Stimulated activated CD8-positive, alpha-beta memory T cell treated with anti-CD3 and anti-CD28 coated beads, Interleukin-7, amount 100 ng/mL, for 1 hour (primary cell): ENCODE results near the gene FAM149A.

ENCODE experiments used
- DNase-seq, 2 donors: peaks; one replicate each; pipeline ENCODE4 v3.0.0-alpha.2; 2020; ENCODE audit warnings: low read depth in 2 of 2

Gene FAM149A

DNA sequence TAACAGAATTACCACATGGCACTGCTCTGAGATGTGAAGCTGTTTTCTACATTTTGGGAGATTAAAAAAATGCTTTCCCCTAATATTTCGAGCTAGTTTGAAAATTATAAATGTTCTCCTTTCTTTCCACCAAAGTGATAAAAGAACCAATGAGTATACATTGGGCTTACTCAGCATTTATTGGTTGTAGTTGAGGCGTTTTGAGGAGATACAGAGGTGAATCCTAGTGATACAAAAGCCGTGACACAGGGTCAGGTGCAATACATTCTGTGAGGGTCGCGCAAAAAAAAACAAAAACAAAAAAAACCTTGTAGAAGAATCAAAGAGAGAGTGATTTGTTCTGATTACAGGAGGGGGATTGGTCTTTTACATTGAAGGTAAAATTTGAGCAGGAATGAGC is 54.5 kb downstream of the FAM149A start:
- DNase-seq = no peak

DNA sequence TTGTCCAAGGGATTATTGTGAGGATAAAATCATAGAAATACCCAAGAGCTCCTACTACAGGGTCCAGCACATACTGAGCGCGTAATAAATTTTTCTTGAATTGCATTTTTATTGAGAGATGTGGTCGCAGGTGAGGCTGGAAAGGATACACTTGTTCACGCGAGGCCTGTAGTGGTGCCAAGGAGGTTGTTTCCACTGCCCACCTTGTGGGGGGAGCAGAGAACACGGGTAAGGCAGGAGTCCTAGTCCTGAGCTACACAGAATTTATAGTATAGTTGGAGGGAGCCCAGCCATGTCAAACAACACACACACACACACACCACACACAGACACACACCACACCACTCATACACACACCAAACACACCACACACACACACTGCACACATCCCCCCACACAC is 55.1 kb downstream of the FAM149A start:
- DNase-seq = no peak

DNA sequence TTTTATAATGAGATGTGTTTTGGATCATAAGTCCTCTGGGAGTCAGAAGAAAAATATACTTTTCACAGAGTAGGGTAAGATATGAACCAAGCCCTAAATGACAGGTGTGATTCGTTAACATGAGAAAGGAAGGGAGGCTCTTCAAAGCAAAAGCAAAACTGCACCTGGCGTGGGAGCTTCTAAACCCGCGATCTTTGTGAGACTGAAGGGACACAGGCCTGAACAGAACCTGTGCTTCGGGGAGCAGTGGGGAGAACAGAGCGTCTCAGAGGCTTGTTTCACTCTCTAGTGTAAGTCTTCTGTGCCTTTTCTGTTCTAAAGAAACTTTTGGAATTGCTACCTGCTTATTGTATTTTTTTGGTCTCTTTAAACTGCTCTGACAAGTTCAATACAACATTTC is 56.6 kb downstream of the FAM149A start:
- DNase-seq = no peak

DNA sequence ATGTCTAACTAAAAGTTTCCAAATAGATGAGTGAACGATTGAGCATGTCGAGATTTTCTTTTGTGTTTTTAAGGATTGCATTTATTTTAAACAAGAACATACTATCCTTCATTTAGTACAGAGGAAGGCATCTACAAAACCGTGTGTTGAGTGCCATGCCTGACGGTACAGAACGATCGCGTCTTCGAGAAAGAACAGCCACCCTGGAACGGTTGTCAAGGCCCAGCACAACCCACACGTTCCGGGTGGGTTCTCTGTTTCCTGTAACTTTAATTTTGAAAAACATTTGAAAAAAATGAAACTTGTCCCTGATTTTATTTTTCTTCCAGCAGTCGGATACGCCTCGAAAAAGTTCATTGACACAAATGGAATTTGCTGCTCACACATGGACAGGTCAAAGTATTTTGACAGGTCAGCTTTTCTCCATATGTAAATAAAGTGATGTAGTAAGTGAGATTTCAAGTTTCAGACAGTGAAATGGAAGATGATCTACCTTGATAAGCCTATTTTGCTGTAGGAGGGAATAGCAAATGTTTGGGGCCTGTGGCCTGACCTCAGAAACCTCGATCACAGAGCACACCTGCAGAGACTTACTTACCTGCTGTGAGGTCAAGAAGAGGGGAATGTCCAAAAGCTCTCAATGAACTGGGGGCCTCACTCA is 62.5 kb downstream of the FAM149A start:
- no peak for DNase-seq

DNA sequence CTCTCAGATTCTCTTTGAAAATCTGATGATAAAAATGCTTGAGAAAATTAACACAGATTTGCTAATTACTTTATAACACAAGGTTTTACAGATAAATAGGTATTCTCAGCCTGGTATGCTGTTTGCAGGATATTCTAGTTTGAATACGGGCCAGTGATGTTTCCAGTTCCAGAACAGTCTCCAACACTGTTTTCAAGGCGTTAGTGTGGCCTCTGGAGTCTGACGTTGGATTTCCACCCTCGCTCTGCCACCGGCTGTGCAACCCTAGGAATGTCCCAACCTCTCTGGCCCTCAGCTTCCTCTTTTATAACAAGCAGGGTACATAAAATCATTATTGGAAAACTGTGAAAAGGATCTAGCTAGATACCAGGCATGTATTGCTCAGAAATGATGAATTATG is 63.1 kb downstream of the FAM149A start:
- no peak for DNase-seq

DNA sequence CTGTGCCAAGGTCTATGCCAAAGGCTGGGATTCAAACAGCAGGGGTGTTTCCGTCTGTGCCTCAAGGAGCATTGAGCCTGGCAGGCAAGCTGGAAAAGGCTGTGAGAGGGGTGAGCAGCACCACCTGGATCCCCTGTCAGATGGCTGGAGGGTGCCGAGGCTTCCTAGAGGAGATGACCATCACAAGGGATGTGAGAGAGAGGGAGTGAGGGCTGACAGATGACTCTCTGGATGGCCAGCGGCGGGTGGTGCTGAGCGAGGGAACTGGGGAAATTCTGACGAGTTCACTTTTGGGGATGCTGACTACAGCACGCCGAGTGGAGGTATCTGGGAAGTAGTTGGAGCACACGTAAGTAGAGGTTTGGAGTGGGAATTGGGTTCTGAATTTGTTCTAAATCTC is 64.2 kb downstream of the FAM149A start:
- no peak for DNase-seq

DNA sequence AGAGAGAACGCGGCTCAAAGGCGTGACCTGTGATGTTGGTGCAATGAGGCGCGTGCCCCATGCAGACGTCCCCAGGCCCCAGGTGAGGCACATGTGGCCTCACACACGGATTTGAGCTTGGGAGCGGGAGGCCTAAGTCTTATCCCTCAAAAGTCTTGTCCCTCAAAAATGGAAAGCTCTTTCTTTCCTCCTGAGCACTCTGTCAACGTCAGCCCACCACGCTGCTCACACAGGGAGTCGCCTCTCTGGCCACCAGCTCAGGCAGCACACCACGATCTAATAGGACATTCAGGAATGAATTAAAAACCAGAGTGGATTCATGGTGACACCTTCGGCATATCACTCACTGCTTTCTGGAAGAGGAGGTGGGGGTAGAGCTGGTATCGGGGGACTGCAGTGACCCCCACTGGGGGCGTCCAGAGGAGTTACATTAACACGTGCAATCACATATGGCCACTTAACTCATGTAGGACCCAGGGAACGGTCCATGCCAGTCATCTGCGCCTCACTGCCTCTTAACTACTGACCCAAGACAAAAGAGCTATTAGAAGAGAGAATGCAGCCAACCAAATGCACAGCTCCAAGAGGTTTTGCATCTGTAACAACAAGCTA is 64.9 kb downstream of the FAM149A start:
- no peak for DNase-seq

DNA sequence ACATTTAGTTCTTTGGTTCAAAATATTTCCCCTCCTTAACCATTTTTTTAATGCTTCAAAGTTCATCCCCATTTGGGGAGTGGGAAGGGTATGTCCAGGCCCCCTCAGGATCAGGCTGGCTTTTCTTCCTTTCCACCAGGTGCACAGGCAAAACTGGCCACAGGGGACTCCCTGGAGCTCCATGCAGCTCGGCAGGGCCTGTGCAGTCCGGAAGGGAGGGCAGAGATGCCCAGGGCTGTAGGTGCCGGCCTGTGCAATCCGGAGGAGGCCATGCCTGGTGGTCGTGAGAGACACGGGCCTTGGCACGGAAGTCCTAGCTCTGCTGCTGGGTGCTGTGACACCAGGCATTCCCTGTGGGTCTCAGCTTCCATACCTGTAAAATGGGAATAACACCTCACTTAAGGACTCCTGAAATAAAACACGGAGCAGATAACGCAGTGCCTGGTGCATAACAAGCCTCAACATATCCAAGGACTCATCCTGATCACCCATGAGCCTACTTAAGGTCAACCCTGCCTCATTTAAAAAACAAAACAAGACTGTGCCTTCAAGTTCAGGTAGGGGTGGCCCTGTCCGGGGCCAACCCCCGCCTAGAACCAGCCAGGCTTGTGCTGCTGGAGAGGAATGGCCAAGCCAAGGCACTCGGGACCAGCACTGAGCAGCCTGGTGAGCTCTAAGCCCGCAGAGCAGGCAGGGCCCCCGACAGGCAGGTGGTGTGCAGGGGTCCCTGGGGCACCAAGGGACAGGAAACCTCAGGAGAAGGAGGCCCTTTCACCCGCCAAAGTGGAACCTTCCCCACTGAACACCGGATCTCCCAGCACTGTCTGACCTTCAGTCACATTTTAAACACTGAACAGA is 65.7 kb downstream of the FAM149A start:
- DNase-seq = no peak

DNA sequence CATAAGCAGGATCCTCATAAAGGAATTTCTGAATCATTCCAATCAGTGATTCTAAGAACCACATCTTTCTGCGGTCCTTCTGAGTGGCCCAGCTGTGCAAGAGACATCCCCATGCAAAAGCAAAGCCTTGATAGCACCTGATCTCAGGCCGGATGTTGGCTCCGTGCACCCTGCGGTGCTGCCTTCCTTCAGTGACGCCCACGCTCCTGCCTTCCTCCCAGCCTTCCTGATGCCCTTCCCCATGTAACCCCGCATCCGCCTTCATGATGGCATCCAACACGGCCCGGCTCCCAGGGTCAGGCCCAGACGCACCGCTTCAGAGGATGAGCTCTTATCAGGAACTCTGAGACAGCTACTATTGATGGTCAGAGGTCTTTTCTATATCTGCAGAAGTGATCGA is 66.5 kb downstream of the FAM149A start:
- DNase-seq = no peak

DNA sequence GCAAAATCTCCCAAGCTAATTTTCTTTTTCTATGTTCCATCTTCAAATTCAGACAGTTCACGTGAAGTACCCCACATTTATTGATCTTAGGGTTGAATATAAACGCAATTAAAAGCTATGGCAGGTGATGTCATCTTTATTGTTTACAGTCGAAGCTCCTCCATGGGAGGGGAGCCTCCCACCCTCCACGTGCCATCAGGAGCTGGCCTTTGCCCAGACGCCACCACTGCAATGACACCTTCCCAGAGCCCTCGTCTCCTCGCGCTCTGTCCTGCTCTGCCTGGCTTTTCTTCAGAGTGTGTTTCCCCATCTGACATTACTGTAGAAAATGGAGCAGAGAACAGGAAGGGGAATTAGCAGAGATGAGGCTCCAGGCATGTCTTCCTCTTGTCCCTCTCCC is 68.0 kb downstream of the FAM149A start:
- no peak for DNase-seq

DNA sequence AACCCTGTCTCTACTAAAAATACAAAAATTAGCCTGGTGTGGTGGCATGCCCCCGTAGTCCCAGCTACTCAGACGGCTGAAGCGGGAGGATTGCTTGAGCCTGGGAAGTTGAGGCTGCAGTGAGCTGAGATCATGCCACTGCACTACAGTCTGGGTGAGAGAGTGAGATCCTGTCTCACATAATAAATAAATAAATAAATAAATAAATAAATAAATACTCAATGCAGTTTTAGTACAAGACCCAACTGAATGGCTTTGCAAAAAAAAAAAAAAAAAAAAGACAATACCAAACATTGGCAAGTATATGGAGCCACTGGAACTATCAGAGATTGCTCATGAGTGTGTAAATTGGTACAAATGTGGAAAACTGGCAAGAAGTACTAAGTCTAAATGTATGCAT is 83.6 kb downstream of the FAM149A start:
- DNase-seq = no peak

DNA sequence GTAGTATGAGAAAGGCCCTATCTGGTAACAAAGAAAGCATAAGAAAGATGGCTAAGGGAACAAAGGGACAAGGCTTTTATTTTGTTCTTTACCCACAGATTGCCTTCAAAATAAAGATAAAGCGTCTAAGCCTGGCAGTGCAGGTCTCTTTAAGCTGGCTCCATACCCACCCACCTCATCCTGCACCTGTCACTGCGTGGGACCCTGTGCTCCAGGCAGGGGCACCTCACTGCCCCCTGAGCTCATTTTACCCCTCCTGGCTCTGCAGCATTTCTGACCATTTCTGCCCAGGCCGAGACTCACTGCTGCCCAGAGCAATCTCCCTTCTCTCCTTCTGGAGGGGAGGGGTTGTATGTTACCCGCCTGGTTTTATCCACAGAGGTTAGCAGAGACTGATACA is 85.2 kb downstream of the FAM149A start:
- no peak for DNase-seq

DNA sequence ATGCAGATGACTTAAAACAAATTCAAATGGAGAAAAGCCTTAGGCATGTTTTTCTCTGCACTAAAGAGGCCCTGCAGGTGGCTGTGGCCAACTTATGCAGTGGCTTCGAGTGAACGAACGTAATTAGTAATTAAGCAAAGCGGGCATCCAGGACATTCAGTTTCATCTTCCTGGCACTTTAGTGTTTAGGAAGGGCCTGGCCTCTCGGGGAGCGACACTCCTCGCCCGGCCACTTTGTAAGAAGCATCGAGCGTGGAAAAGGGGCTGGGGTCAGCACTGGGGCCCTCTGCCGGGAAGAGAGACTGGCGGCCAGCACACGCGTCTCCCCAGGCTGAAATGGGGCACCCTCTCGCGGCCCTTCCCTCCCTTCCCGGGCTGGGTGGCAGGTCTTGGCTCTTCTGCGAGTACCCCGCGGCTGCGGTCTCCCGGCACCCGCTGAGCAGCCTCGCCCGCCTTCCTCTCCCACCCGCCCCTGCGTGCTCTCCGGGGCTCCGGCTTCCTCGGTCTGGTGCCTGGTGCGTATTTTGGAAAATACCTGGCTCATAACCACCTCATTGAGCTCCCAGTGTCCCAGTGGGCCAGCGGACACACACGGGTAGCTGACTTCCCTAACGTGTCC is 86.2 kb downstream of the FAM149A start:
- peak; percentile 5 to 18 for DNase-seq

DNA sequence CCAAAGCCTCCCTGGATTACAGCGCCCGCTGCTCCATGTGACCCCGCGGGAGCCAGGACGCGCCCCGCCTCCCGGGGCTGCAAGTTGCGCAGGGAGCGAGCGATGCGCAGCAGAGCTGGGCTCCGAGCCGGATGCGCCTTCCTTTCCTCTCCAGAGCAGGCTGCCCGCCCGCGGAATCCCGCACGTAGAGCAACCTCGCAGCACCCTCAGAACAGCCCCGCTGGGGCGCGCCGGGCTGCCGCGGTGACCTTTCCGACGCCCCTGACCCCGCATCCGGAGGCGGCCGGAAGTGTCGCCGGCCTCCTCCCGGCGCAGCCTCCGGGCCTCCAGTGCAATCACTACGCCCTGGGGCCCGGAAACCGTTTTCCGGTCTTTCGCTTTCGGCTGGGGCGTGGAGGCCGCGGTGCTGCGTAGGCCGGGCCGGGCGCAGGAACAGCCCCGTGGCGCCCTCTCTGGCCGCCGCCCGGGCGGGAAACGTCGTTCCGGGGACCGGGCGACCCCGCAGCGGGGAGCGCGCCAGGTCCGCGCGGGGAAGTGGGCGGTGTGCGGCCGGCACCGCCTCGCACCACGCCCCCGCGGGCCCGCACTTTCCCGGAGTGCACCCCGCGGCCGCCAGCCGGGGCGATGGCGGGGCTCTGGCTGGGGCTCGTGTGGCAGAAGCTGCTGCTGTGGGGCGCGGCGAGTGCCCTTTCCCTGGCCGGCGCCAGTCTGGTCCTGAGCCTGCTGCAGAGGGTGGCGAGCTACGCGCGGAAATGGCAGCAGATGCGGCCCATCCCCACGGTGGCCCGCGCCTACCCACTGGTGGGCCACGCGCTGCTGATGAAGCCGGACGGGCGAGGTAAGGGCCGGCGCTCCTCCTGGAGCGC is 86.9 kb downstream of the FAM149A start, which contains the start of gene CYP4V2:
Gene CYP4V2, plus strand, starts transcription at position 368 of the 866 bp plus-strand sequence. Its CDS starts 257 bp downstream, at position 625.
- DNase-seq = peak; percentile 65 to 68

DNA sequence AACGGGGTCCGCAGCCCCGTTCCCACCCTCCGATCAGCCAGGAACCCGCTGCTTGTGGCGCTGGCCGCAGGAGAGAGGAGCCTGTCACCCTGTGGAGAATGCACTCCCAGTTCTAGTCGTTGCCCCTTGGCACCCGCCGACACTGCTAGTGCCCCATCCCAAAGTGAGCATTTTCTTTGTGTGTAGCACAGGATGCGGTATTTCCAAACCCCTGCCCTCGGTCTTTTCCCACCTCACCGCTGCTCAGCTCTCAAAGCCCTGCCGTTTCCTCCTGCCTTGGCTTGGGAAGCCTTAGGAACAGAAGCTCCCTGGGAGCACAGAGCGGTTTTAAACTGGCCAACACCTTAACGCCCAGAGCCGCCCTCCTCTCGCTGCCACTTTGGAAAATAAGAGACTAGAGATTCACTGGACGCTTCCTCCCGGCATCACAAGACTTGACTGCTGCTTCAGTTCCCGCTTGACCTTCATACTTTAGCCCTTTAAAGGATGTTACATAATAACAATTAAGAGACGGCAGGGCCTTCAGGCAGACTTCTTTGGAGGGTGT is 87.6 kb downstream of the FAM149A start:
- no peak for DNase-seq

DNA sequence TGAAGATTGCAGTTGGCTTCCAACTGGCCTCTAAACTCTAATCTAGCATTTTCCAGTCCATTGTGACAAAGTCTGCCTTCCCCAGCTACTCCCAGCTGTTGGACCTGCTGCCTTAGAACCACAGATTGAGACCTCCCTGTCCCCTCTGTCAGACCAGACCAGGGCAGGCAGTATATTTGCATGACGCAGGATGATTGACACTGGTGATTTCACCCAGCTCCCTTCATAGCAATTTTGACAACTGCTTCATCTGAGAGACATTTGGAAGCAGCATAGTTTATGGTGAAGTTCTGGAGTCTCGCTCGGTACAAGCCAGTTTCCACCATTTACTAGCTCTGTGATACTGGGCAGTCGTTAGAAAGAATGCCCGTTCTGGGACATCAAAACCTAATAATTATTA is 89.3 kb downstream of the FAM149A start:
- DNase-seq = no peak

DNA sequence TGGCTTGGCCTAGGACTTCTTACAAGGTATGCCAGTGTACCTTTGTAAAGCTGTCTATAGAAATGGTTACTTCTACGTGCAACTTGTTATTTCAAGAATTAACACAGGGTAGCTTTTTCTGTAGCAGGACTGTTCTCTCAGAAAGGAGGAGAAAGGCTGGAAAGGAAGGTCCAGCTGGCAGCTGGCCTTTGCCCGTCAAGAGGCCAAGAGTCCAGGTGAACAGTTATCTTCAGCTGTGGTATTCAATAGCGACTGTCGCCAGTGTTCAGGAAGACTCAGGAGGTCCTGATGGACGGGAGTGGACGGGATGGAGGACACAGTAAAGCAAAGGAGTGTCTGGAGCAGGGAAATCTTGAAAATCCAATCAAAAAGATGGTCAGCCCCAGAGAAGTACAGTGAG is 91.6 kb downstream of the FAM149A start:
- no peak for DNase-seq

DNA sequence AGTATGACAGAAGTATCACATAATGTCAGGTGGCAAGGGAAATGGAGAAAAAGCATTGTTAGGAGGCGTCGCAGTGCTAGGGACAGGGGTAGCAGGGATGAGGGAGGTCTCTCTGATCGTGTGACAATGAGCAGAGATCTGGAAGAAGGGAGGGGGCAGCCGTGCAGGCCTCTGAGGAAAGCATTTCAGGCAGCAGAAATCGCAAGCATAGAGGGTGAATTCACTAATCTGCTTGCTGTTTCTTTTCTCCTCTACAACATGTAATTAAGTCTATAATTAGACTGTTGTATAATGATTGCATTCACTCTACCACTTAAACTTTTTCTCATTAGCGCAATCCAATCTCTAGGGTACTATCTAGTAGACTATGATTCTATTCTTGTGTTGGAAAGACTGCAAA is 96.0 kb downstream of the FAM149A start:
- no peak for DNase-seq

DNA sequence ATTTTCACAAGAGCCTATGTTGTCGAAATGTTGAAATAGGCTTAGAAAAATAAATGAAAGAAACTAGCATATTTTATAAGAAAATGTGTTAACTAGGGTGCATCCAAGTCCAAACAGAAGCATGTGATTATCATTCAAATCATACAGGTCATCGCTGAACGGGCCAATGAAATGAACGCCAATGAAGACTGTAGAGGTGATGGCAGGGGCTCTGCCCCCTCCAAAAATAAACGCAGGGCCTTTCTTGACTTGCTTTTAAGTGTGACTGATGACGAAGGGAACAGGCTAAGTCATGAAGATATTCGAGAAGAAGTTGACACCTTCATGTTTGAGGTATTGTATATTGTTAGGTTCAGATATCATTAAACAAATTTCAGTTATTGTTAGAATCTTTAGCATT is 96.5 kb downstream of the FAM149A start:
- DNase-seq = no peak

DNA sequence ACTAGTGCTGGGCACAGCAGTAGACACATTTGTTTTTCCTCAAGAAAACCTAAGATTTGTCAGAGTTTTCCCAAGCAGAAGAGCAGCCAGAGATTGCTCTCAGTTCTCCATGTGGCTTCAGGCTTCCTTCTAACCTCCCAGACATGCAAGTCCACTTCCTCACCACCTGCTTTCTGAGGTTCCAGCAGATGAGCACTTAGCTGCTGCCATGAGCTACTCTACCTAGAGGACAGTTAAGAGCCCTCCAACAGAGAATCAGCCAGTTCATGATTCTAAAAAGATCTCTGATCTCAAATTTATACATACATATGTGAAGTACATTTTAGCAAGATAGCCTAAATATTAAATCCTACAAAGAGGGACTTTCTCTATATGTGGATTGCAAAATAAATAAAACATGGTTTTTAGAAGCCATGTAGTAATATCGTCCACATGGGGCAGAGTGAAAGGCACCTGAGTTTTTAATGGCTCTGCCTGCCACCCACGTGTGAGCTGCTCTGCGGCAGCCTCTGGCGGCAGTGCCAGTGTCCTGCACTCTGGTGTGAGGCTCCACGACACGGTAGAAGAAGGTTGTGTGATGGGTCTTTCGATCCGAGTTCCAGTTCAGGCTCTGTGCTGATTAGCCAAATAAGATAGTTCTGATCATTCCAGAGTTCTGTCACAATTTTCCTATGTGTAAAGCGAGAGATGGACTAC is 97.2 kb downstream of the FAM149A start:
- DNase-seq = peak in 1 of 2 donors; percentile 29
